Measurements from ENCODE around the gene POLD2. TPM values are rescaled to one million over a fixed set of nuclear protein-coding genes. Genes with fewer than 3 reads are reported as not detected.

Gene POLD2
- total RNA-seq, 3 donors from 2014 or later (not counting 1 experiment from before 2014, with no cell fraction given) = 30.1 to 38.3 (median 38.1) TPM

DNA sequence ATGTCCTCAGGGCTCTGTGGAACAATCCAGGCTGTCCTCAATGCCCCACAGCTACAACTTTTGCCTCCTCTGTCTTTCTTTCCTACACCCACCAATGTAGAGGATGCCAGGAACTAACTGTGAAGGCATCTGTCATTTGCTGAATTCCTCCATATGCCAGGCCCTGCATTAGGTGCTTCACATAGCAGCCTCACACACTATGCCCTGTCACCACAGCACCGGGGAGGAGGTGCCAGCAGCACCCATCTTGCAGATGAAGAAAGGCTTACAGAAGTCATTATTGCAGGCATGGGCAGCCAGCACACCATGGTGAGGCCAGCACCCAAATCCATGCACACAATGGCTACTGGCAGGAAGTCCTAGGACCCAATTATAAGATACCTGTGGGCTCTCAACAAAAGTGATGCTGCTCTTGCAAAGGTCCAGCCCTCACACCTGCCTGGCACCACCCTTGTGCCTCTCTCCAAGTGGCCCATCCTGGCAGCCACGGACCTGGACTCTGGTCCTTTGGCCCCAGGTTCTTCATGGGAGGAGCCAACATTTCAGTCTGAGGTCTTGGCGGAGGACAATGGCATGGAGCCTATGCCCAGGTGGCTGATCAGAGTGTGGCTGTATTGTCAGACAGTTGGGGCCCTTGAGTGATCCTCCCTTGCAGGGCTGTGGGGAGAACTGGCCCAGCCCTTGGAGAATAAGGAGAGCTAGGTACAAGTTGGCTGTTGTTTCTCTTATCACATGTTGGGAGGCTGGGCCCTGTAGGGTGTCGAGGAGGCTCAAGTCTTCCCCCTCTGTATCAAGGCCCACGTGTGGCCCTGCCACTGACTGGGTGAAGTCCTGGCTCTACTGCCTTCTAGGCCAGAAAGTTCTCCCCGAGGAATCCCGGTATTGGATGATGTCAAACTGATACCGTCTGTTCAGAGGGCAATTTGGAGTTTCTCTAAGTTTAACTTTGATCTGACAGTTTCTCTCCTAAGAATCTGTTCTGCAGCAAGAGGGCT, 32.1 kb upstream of the POLD2 start:
- no peaks in the 10 kb centered on the region for H3K27me3 ChIP-seq (ENCODE audit: control insufficient read depth, insufficient read depth, low read length)
- no peak for ATAC-seq
- intact Hi-C loops (cut with micrococcal nuclease) = no loop called here
- WGBS (ENCODE audit: insufficient coverage) = 88% methylated on average over 8 of the region's 8 CpGs
- TF ChIP-seq, protein P1, sequence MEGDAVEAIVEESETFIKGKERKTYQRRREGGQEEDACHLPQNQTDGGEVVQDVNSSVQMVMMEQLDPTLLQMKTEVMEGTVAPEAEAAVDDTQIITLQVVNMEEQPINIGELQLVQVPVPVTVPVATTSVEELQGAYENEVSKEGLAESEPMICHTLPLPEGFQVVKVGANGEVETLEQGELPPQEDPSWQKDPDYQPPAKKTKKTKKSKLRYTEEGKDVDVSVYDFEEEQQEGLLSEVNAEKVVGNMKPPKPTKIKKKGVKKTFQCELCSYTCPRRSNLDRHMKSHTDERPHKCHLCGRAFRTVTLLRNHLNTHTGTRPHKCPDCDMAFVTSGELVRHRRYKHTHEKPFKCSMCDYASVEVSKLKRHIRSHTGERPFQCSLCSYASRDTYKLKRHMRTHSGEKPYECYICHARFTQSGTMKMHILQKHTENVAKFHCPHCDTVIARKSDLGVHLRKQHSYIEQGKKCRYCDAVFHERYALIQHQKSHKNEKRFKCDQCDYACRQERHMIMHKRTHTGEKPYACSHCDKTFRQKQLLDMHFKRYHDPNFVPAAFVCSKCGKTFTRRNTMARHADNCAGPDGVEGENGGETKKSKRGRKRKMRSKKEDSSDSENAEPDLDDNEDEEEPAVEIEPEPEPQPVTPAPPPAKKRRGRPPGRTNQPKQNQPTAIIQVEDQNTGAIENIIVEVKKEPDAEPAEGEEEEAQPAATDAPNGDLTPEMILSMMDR (IDR thresholded peaks at IDR 0.05) = no peak
- no peaks in the 10 kb centered on the region for H3K4me1 Mint-ChIP-seq
- no peak overlapping the region for H3K27ac Mint-ChIP-seq
- no peaks in the 10 kb centered on the region for H3K36me3 Mint-ChIP-seq
- no peaks in the 10 kb centered on the region for H3K4me1 ChIP-seq (ENCODE audit: control insufficient read depth, insufficient read depth, low read length)
- no peaks in the 10 kb centered on the region for H3K9me3 Mint-ChIP-seq
- H3K4me3 ChIP-seq (ENCODE audit: low read length) = no peak overlapping the region
- DNase-seq = no peak
- no peaks in the 10 kb centered on the region for H3K36me3 ChIP-seq (ENCODE audit: control insufficient read depth, insufficient read depth, low read length)
- no peaks in the 10 kb centered on the region for H3K9me3 ChIP-seq (ENCODE audit: control insufficient read depth, insufficient read depth, low read length)
- H3K27me3 Mint-ChIP-seq (ENCODE audit: low read depth in 2 of 2) = no peaks in the 10 kb centered on the region
- H3K27ac ChIP-seq (ENCODE audit: low read length) = no peak overlapping the region
- H3K4me3 Mint-ChIP-seq = no peak overlapping the region

DNA sequence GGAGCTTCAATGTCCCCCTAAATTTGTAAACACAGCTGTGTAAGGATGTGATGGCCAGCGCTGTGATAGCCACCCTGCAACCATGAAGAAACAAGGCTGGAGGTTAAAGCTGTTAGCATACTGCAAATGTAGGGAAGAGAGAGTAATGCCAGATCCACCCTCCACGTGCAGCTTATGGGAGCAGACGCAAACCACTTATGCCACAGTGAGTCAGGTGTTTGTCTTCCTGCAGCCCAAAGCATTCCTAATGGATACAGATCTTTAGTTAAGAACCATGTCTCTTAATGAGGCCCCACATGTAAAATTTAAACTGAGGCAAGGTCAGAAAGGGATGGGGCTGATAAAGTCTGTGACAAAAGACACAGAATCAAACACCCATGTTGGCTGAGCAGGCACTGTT, 31.4 kb upstream of the POLD2 start:
- no peak overlapping the region for H3K27ac Mint-ChIP-seq
- no peak overlapping the region for H3K4me3 ChIP-seq (ENCODE audit: low read length)

DNA sequence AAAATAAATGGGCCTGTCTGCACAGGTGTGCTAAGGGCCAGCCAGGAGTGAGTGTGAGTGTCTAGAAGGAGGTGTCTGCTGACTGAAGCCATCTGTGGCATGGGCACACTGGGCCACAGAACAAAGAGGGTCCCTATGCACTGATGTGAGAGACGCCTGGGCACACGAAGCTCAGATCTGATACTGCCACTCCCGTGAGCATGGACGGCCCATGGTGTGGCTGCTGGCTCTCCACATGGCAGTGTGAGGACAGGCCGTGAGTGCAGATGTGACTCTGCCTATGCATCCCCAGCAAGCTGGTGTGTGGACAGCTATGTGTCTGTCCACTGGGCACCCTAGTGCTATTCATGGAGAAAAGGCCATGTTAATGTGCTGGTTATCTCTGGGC, 30.6 kb upstream of the POLD2 start:
- ATAC-seq = no peak
- H3K4me1 Mint-ChIP-seq = no peaks in the 10 kb centered on the region
- TF ChIP-seq, protein P1 (IDR thresholded peaks at IDR 0.05) = no peak
- Histone ChIP-seq H3K4me3 (ENCODE audit: low read length) (no peak overlapping the region), H3K9me3 (ENCODE audit: control insufficient read depth, insufficient read depth, low read length) (no peaks in the 10 kb centered on the region), H3K27me3 (ENCODE audit: control insufficient read depth, insufficient read depth, low read length) (no peaks in the 10 kb centered on the region), H3K27ac (ENCODE audit: low read length) (no peak overlapping the region), H3K36me3 (ENCODE audit: control insufficient read depth, insufficient read depth, low read length) (no peaks in the 10 kb centered on the region), H3K4me1 (ENCODE audit: control insufficient read depth, insufficient read depth, low read length) (peaks cover 3% of the 10 kb centered on the region)
- no peak overlapping the region for H3K27ac Mint-ChIP-seq
- intact Hi-C loops (cut with micrococcal nuclease) = no loop called here
- no peak overlapping the region for H3K4me3 Mint-ChIP-seq
- 92% methylated on average over 5 of the region's 5 CpGs for WGBS (ENCODE audit: insufficient coverage)
- no peaks in the 10 kb centered on the region for H3K36me3 Mint-ChIP-seq
- no peaks in the 10 kb centered on the region for H3K9me3 Mint-ChIP-seq
- no peaks in the 10 kb centered on the region for H3K27me3 Mint-ChIP-seq (ENCODE audit: low read depth in 2 of 2)
- no peak for DNase-seq

More for the DNA sequence above, 31.4 kb upstream of the POLD2 start:
- intact Hi-C loops (cut with micrococcal nuclease) = no loop called here
- Mint-ChIP-seq H3K27me3 (ENCODE audit: low read depth in 2 of 2) (no peaks in the 10 kb centered on the region), H3K4me1 (no peaks in the 10 kb centered on the region), H3K4me3 (no peak overlapping the region), H3K36me3 (no peaks in the 10 kb centered on the region), H3K9me3 (no peaks in the 10 kb centered on the region)
- no peaks in the 10 kb centered on the region for H3K36me3 ChIP-seq (ENCODE audit: control insufficient read depth, insufficient read depth, low read length)
- ATAC-seq (no peak), DNase-seq (no peak)
- no peak overlapping the region for H3K27ac ChIP-seq (ENCODE audit: low read length)
- no peaks in the 10 kb centered on the region for H3K9me3 ChIP-seq (ENCODE audit: control insufficient read depth, insufficient read depth, low read length)
- peaks cover 3% of the 10 kb centered on the region for H3K4me1 ChIP-seq (ENCODE audit: control insufficient read depth, insufficient read depth, low read length)
- no peaks in the 10 kb centered on the region for H3K27me3 ChIP-seq (ENCODE audit: control insufficient read depth, insufficient read depth, low read length)
- WGBS (ENCODE audit: insufficient coverage) = 86% methylated on average over 3 of the region's 3 CpGs
- TF ChIP-seq, protein P1 (IDR thresholded peaks at IDR 0.05) = no peak

All from natural killer cell (primary cell).